GOT3 (cell line): Measurements from ENCODE around the gene IER5L.

Experiments
- DNase-seq: peaks from one replicate; lab custom pipeline; 2025; ENCODE audit warnings: mixed read lengths; lab: John Stamatoyannopoulos, UW

The IER5L gene

DNA sequence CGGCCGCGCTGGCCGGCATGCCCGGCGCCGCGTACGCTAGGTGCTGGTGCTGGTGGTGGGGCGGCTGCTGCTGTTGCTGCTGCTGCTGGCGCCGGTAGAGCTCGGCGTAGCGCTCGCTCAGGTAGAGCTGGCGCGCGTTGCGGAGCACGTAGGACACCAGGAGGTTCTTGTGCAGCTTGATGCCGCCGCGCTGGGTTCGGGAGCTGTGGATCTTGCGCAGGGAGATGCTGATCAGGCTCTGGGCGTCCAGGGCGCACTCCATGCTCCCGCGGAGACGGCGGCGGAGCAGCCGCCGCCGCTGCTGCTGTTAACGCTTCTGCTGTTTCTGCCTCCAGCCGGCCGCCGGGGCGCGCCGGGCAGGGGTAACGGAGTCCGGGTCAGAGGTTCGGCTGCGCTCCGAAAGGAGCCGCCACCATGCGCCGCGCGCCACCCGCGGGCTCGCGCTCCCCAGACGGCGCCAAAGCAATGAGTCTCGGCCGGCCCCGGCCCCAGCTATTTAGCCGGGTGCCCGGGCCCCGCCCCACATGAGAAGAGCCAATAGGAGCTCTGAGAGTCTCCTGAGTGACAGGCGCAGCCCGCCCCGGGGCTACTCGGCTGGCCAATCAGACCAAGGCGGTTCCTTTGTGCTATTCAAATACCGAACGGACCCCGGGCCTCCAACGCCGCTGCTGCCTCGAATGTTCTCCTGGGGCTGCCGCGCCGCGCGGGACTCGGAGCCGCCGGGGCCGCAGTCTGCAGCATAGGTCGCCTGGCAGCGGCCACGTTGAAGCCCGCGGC is at the start of gene IER5L:
Gene IER5L (minus strand): TSS at position 471 of the 777 bp plus-strand sequence. CDS start 209 bp downstream, at position 262.
- DNase-seq, result peak; percentile 73

DNA sequence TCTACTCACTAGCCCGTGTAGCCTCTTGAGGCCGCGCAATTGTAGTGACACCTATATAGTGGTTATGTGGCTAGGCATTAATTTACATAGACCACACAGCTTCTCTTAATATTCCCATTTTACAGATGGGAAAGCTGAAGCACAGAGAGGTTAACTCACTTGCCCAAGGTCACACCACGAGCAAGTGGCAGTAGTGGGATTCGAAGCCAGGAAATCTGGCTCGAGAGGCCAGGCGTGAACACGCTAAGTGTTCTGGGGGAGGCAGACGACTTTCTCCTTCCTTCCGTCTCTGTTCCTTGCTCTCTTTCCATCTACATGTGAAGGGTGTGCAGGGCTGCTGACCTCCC is 49.8 kb upstream of the IER5L start:
- DNase-seq, result no peak

DNA sequence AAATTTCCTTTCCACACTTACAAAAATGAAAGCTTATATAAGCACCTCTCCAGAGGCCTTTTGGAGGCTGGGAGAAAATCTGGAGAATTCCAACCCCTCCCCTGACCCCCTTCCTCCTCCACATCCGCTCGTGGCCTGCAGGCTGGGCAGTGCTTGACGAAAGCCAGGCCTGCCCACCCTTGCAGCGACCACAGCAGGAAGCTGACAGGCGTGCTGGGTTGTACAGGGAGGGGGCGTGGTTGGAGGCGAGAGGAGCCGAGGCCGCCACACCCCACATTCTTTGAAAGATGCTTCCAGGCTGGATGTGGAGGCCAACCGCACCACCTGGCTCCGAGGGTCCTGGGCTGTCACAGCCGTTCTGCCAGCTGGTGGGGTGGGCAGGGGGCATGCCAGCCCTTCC is 47.8 kb upstream of the IER5L start:
- no peak for DNase-seq

DNA sequence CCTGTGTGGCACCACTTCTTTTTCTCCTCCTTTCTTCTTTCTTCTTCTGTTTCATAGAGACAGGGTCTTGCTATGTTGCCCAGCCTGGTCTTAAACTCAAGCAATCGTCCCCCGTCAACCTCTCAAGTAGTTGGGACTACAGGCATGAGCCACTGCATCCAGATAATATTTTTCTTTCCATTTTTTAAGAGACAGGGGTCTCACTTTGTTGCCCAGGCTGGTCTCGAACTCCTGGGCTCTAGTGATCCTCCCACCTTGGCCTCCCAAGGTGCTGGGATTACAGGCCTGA is 47.4 kb upstream of the IER5L start:
- no peak for DNase-seq

DNA sequence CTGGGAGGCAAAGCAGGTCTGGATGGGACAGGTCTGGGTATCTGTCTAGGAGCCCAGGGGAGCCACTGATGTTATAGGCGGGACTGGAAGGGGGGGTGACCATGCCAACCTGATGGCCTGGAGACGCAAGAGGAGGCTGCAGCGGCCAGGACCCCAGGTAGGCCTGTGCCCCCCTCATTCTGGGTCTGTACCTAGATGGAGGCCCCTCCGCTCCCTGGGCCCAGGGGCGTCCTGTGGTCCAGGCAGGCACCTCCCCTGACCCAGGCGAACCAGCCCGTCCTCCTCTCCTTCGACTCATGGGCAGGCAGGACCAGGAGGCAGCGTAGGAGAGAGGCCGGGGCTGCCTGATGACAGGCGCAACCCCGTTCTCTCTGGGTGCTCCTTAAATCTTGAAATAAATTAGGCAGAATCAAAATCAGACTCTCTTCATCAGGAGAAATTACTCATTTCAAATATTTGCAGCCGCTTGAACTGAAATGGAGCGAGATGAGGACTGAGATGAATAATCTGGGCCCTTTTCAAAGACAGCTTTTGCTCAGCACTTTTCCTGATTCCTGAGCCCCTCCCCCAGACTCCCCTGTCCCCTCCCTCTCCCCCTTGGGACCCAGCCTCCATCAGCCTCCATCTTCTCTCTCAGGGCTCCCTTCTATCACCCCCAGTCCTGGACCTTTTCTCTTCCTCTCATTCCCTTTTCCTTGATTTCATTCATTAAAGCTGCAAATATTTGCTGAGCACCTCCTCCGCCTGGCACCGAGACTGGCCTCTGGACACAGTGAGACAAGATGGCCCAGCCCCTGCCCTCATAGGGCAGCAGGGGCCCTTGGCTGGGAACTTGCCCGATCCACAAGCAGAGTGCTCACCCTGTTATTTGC is 46.8 kb upstream of the IER5L start:
- DNase-seq, result no peak

DNA sequence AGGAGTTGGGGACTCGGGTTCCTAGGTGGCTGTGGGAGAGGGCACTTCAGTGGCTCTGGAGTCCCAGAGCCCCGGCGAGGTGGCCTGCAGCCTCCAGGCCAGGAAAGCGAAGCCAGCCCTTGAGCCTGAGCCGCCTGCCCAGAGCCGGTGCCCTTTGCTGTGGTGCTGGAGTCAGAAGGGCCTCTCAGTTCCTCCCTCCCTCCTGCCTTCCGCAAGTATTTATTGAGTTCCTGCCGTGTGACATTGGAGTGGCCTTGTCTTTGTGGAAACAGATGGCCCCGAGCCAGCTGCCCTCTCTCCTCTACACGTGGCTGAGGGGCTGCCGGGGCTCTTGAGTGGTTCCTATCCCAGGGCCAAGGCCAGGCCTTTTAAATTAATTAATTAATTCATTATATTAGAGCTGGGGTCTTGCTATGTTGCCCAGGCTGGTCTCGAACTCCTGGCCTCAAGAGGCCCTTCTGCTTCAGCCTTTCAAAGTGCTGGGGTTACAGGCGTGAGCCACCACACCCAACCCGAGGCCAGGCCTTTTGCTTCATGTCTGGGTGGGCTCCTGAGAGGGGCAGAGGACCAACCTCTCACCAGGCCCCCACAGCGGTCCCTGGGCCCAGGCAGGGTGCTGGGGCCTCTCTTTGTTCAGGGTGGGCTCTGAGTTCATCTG is 45.6 kb upstream of the IER5L start:
- DNase-seq, result no peak

DNA sequence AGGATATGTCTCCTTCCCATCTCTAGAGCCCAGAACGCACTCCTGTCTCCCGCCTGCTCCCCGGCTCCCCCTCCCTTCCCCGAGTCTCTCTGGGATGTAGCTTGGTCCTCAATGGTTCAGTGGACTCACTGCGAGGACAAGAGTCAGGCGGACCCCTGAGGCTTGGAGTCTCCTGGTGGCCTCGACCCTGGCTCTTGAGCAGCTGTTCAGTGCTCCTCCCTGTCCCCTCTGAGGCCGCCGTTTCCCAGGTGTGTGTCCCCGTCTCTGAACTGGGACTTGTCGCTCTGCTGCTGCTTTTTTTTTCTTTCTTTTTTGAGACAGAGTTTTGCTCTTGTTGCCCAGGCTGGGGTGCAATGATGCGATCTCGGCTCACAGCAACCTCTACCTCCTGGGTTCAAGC is 44.8 kb upstream of the IER5L start:
- no peak for DNase-seq

DNA sequence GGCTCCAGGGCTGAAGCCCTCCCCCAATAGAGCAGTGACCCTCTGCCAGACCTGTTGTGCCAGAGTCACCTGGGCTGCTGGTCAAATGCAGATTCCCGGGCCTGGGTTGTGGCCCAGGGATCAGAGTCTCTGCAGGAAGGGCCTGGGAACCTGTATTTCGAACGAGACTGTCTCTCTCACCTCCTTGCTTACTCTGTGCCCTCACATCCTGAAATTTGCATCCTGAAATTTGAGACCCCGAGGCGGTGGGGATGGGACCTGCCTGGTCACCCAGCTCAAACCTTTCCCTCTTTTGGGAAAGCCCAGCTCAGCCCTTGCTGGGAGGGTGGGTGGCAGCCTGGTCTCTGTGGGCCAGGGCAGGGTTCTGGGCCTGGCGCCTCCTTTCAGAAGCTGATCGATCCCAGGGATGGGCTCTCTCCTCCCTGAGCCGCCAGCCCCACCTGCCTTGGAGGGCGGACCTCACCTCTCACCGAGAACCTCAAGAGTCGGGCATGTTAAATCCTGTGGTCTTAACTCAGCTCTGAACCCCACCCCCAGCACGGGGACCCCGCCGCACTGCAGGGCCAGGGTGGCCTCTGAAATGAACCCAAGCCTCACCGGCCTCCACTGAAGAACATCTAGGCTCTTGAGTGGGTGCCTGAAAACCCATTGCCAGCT is 44.0 kb upstream of the IER5L start:
- no peak for DNase-seq

DNA sequence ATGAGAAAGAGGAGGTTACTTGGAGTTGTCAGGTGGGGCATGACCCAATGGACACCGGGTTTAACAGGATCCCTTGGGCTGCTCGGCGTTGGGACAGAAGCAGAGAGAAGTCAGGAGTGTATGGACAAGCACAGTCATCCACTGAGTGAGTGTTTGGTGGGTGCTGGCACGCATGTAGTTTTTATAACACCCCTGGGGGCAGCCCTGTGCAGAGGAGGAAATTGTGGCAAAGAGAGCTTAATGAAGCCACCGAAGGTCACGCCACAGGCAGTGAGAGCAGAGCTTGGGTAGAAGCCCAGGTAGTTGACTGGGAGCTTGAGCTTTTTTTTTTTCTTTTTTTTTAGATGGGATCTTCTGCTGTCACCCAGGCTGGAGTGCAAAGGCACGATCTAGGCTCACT is 43.2 kb upstream of the IER5L start:
- no peak for DNase-seq

DNA sequence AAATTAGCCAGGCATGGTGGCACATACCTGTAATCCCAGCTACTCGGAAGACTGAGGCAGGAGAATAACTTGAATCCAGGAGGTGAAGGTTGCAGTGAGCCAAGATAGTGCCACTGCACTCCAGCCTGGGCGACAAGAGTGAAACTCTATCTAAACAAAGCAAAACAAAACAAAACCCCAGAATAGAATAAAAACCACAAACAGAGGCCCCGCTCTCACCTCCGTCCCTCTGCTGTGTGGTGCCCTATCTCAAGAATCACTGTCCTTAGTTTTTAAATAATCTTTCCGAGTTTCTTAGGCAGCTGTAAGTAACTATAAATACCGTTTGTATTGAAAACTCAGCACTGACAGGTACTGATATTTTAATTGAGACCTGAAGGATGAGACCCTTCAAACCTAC is 42.7 kb upstream of the IER5L start:
- no peak for DNase-seq

DNA sequence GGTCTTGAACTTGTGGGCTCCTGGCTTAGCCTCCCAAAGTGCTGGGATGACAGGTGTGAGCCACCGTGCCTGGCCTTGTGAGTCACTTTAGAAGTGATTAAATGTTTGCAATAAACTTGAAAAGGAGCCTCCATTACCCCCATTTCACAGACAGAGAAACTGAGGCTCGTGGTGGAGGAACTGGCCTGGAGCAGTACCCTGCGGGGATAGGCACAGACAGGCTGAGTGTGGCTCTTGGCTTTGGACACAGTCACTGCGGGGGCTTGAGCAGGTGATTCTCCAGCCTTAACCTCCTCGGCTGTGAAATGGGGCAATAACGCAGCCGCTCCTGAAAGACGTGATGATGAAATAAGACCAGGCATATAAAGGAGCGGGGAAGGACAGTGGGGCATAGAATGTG is 40.9 kb upstream of the IER5L start:
- DNase-seq, result no peak

DNA sequence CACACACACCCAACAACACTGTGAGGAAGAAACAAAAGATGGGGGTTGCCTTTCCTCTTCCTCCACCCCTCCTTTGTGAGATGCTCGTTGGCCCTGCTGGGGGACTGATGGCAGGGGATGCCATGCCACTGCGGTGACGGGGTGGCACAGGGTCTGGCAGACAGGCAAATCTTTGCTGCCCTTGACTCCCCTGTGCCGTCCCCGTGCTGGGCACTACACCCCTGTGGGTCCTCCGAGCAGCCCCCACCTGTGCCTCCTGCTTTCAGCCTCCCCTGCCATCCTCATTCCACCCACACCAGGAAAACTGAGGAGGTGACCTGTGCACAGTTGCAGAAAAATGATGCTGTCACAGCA is 40.2 kb upstream of the IER5L start:
- DNase-seq, result no peak

DNA sequence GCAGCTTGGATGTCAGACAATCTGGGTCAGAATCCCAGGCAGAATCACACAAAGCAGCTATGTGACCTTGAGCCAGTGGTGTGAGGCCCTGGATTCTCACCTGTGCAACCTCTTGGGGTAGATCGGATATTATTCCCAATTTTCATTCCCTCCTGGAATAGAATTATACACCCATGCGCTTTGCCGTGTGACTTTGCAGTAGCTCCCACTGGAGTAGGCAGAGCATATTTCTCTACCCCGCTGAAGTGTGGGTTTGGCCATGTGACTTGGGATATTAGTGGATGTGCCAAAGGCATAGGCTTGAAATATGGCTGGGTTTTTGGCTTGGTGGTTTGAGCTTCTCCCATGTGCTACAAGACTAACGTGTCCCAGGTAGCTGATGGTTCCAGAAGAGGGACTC is 35.5 kb upstream of the IER5L start:
- no peak for DNase-seq

DNA sequence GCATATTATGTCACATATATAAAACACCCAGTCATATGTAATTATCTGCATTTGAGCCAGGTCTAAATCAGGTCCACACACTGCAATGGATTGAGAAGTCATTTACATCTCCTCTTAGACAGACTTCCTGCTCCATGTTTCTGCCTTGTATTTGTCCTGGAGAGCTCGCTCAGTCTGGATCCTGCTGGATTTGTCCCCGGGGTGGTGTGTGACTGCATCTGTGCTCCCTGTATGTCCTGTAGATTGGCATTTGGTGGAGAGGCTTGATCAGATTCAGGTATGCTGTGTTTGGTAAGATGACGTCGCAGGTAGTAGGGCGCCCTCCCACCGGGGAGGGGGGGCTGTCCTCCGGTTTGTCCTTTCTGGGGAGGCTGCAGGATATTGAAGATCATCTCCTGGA is 33.6 kb upstream of the IER5L start:
- no peak for DNase-seq

DNA sequence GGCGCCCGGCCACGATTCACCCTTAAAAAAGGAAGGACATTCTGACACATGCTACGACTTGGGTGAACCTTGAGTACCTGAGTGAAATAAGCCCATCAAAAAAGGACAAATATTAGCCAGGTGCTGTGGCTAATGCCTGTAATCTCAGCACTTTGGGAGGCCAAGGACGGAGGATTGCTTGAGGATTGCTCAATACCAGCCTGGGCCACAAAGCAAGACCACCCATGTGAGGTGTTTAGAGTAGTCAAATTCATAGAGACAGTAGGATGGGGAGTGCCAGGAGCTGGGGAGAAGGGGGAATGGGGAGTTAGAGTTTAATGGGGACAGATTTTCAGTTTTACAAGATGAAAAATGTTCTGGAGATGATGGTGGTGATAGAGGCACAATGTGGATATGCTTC is 32.1 kb upstream of the IER5L start:
- no peak for DNase-seq

DNA sequence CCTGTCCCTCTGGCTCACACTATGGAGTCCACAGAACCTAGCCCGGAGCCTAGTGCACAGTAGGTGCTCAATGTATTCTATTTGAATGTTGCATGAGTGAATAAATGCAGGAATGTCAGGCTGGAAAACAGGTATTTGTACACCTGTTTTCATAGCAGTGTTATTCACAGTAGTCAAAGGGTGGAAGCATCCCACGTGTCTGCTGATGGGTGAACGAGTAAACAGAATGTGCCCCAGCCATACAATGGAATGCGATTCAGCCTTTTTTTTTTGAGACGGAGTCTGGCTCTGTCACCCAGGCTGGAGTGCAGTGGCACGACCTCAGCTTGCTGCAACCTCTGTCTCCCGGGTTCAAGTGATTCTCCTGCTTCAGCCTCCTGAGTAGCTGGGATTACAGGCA is 31.5 kb upstream of the IER5L start:
- DNase-seq, result no peak

DNA sequence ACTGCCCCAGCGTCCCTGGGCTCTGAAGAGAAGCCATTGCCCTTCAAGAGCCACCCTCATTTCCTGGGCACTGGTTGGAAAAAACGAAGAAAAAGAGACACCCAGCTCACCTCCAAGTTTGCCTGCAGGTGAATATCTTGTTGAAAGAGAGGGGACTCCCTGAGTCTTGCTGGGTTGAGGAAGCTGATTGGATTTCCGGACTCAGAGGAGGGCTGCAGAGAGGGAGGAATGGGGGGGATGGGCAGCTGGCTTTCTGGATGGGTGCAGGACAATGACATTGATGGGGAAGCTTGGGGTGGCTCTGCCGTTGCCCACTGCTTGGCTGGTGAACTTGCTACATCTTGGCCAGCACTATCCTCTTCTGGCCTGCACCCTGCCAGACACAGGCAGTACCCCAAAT is 31.0 kb upstream of the IER5L start:
- no peak for DNase-seq

DNA sequence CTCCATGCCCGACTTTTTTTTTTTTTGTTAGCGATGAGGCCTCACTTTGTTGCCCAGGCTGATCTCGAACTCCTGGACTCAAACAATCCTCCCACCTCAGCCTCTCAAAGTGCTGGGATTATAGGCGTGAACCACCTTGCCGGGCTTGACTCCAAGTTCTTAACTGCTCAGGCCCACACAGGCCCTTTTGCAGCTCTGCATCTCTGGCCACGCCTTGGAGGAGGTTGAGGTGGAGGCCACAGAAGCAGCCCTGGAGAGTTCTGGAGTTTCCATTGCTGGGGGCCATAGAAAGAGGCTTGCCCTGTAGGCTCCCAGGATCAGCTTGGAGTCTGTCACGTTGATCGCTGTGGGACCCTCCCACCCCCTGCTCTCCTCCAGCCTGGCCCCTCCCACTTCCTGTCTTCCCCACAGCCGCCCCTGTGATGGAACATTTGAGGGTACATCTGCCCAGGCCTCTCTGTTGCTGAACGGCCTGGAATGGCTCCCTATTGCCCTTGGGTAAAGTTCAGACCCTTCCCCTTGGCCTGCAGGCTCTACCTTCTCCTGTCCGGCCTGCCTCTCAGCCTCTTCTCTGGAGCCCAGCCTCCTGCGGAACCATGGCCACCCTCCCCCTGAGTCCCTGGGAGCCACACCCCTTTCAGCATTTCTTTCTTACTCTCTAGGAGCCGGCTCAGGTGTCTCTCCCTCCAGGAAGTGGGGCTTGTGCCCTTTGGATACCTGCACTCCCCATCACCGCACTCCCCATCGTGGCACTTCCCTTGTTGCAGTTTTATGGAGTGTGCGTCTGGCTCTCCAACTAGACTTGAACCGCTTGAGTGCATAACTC is 30.4 kb upstream of the IER5L start:
- no peak for DNase-seq

DNA sequence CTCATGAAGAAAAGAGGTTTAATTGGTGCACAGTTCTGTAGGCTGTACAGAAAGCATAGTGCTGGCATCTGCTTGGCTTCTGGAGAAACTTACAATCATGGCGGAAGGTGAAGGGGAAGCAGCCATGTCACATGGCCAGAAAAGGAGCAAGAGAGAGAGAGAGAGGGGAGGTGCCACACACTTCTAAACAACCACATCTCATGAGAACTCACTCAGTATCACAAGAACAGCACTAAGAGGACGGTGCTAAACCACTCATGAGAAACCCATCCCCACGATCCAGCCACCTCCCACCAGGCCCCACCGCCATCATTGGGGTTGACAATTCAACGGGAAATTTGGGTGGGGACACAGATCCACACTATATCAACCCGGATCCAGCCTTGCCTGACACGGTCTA is 28.8 kb upstream of the IER5L start:
- DNase-seq, result no peak

DNA sequence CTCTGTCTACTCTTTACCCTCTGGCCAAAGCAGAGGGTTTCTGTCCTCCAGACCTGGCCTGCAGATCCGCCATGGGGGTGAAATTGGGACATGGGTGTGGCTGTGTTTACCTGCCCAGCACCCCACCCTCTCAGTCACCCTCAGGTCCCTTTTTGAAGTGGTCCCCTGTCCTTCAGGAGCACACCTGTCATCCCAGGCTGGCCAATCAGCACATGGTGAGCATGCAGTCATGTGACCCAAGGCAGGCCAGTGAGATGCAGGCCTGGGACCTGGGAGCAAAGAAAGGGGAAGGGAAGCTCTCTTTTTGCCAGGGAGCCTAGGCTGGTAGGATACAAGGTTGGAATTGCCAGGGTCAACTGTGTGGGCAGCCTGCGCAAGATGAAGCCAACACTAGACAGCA is 28.3 kb upstream of the IER5L start:
- no peak for DNase-seq

DNA sequence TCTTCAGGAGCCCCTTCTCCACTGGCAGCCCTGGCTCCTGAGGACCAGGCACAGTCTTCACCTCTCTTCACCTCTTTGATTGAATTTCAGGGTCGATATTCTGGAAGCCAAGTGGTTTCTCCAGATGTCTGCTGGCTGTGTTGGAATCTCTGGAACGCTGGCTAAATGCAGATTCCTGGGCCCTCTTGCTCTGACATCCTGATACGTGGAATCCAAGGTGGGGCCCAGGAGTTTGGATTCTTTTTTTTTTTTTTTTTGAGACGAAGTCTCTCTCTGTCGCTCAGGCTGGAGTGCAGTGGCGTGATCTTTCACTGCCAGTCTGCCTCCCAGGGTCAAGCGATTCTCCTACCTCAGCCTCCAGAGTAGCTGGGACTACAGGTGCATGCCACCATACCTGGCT is 26.8 kb upstream of the IER5L start:
- DNase-seq, result no peak

DNA sequence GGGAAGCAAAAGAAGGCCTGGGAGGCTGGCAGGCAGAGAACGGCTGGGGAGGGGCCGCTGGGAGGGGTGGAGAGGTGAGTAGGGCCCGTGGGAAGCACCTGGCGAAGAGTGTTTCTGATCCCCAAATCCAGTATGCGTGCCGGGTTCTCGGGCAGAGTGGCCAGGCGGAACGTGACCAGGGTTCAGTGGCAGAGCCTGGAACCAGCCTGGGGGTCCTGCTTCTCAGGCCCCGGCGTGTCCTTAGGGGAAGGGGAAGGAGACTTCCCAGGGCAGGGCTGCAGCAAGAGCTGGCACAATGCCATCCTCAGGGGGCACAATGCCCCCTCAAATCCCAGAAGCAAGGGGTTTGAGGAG is 25.5 kb upstream of the IER5L start:
- no peak for DNase-seq
